CD4-positive, alpha-beta T cell (primary cell): Measurements from ENCODE around the gene TMEM203. TPM values are rescaled to one million over a fixed set of nuclear protein-coding genes. Genes with fewer than 3 reads are reported as not detected.

Experiments used
- ATAC-seq: fragments of 200-7000 bp; cut with Tn5 transposase; one replicate; pipeline ENCODE4 v1.10.0; 2022; ENCODE audit warnings: mild to moderate bottlenecking; ENCODE audit not compliant: poor library complexity
- CTCF ChIA-PET: fragments of 350-600 bp; sonication (Branson Sonifier 250); formaldehyde crosslinking; loops from one replicate; lab custom pipeline; 2021; ENCODE audit warnings: antibody characterized with exemption, inconsistent platforms; lab: Charles Lee
- POLR2A ChIA-PET: fragments of 350-600 bp; sonication (Branson Sonifier 250); formaldehyde crosslinking; loops from one replicate; lab custom pipeline; 2021; ENCODE audit warnings: antibody characterized with exemption, inconsistent platforms; lab: Charles Lee
- DNase-seq, 14 experiments: peaks; one replicate each; pipeline ENCODE4 v3.0.0-alpha.2; 2013 to 2020; ENCODE audit warnings: mixed read lengths in 2 of 14
- H3K27ac ChIP-seq, 2 donors: one replicate each; pipeline versions ENCODE4 v1.5.1 to v1.7.0; 2013; ENCODE audit warnings: low read length in 2 of 2, low read depth in 1 of 2, mild to moderate bottlenecking in 1 of 2
- H3K27me3 ChIP-seq, 2 experiments: 1 replicate in 1 of 2; 2 replicates in 1 of 2; pipeline versions ENCODE4 v1.6.1 to v1.7.0; 2013; ENCODE audit warnings: low read length in 2 of 2, control low read depth in 1 of 2, mild to moderate bottlenecking in 1 of 2, moderate library complexity in 1 of 2; ENCODE audit not compliant: insufficient read depth in 2 of 2, control insufficient read depth in 1 of 2
- H3K36me3 ChIP-seq: one replicate; pipeline ENCODE4 v1.6.1; 2013; ENCODE audit warnings: low read length, control low read depth; ENCODE audit not compliant: insufficient read depth
- H3K4me1 ChIP-seq: one replicate; pipeline ENCODE4 v1.6.1; 2013; ENCODE audit warnings: low read length, control low read depth; ENCODE audit not compliant: insufficient read depth
- H3K4me3 ChIP-seq: one replicate; pipeline ENCODE4 v1.5.1; 2013; ENCODE audit warnings: mild to moderate bottlenecking, low read length, moderate library complexity
- H3K9me3 ChIP-seq, 2 experiments: 1 replicate in 1 of 2; 2 replicates in 1 of 2; pipeline versions ENCODE4 v1.6.1 to v1.7.0; 2013; ENCODE audit warnings: low read length in 2 of 2, mild to moderate bottlenecking in 2 of 2, control low read depth in 1 of 2, moderate library complexity in 1 of 2; ENCODE audit not compliant: control insufficient read depth in 1 of 2, insufficient read depth in 1 of 2
- H3K27ac Mint-ChIP-seq: one replicate; pipeline ENCODE4 v1.8.0; 2020; ENCODE audit warnings: mixed read lengths
- H3K27me3 Mint-ChIP-seq: one replicate; pipeline ENCODE4 v1.8.0; 2021; ENCODE audit warnings: mixed read lengths
- H3K36me3 Mint-ChIP-seq: one replicate; pipeline ENCODE4 v1.8.0; 2021; ENCODE audit warnings: low read depth, mixed read lengths
- H3K4me1 Mint-ChIP-seq: one replicate; pipeline ENCODE4 v1.8.0; 2021; ENCODE audit warnings: low read depth, mixed read lengths
- H3K4me3 Mint-ChIP-seq: one replicate; pipeline ENCODE4 v1.8.0; 2020; ENCODE audit warnings: mild to moderate bottlenecking, mixed read lengths
- H3K9me3 Mint-ChIP-seq: one replicate; pipeline ENCODE4 v1.8.0; 2020; ENCODE audit warnings: mixed read lengths
- intact Hi-C, 2 experiments: fragments of 100-400 bp; cut with DNase I in 1 of 2; cut with micrococcal nuclease in 1 of 2; formaldehyde crosslinking; loops; one replicate each; pipeline versions ENCODE4 v1.15.1 to v1.9.0; 2023 to 2025; cut with DNase I, micrococcal nuclease
- total RNA-seq, 174 experiments: library from RNA in 2 of 174; stranded (reverse) in 2 of 174; gene quantifications; one replicate each; pipeline ENCODE4 v1.2.3 and lab custom pipeline; 2021 to 2026
- TF ChIP-seq, protein P1 (sequence below): fragments of 200-600 bp; IDR thresholded peaks from one replicate; pipeline ENCODE4 v1.8.0; 2022; ENCODE audit warnings: antibody characterized with exemption, mild to moderate bottlenecking

The TMEM203 gene
- total RNA-seq, 2 experiments from 2014 or later, result 18.2 to 18.7 TPM

DNA sequence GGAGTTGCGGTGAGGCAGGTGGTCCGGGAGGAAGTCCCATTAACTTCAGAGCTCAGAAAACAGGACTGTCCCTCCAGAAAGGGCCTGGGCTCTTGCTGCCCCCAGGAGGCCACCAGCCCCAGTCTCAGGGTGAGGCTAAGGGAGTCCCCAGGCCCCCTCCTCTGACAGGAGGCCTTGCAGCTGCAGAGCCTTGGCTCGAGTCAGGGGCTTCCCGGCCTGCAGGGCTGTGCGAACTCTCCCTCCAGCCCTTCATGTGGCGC, 42.4 kb upstream of the TMEM203 start:
- CTCF ChIA-PET, result no interaction called here
- no peaks in the 10 kb centered on the region for H3K9me3 ChIP-seq
- no peak for DNase-seq
- H3K27ac ChIP-seq, result no peak overlapping the region
- H3K36me3 ChIP-seq, result peaks cover 10% of the 10 kb centered on the region
- Mint-ChIP-seq H3K9me3 (no peaks in the 10 kb centered on the region), H3K4me3 (no peak overlapping the region), H3K27ac (no peak overlapping the region), H3K36me3 (peaks cover 9% of the 10 kb centered on the region), H3K4me1 (no peaks in the 10 kb centered on the region), H3K27me3 (no peaks in the 10 kb centered on the region)
- no peaks in the 10 kb centered on the region for H3K27me3 ChIP-seq
- POLR2A ChIA-PET, result no interaction called here
- intact Hi-C loops, result no loop called here
- TF ChIP-seq, protein P1, sequence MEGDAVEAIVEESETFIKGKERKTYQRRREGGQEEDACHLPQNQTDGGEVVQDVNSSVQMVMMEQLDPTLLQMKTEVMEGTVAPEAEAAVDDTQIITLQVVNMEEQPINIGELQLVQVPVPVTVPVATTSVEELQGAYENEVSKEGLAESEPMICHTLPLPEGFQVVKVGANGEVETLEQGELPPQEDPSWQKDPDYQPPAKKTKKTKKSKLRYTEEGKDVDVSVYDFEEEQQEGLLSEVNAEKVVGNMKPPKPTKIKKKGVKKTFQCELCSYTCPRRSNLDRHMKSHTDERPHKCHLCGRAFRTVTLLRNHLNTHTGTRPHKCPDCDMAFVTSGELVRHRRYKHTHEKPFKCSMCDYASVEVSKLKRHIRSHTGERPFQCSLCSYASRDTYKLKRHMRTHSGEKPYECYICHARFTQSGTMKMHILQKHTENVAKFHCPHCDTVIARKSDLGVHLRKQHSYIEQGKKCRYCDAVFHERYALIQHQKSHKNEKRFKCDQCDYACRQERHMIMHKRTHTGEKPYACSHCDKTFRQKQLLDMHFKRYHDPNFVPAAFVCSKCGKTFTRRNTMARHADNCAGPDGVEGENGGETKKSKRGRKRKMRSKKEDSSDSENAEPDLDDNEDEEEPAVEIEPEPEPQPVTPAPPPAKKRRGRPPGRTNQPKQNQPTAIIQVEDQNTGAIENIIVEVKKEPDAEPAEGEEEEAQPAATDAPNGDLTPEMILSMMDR, result no peak
- peaks cover 7% of the 10 kb centered on the region for H3K4me1 ChIP-seq
- no peak for ATAC-seq
- no peak overlapping the region for H3K4me3 ChIP-seq

DNA sequence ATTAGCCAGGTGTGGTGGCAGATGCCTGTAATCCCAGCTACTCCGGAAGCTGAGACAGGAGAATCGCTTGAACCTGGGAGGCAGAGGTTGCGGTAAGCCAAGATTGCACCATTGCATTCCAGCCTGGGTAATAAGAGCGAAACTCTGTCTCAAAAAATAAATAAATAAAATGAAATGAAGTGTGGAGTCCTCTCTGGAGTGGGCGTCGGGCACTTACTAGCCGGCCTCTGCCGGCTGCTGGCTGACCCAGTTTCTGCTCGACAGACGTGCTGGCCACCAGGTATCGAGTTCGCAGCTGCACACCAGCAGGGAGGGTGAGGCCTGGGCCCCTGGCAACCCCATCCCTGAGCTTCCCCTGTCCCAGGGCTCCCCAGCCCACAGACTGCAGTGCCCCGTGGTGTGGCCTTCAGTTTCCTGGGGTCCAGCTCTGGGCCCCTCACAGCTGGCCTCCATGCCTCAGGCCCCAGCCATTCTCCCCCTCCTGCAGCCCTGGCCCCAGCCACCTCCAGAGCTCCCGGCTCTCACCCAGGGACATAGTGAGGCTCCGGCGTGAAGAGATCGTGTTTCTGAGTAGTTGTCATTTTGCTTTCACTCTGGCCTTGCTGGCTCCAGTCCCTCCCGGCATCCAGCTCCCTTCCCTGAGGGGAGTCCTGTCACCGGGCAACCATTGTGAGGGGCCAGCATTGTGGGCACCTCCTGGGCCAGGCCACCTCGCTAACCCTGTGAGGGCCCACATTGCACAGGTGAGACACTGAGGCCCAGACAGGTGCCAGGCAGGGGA, 41.9 kb upstream of the TMEM203 start:
- no peaks in the 10 kb centered on the region for H3K9me3 Mint-ChIP-seq
- Histone ChIP-seq H3K27ac (no peak overlapping the region), H3K9me3 (no peaks in the 10 kb centered on the region), H3K27me3 (no peaks in the 10 kb centered on the region), H3K4me3 (no peak overlapping the region), H3K36me3 (peaks cover 15% of the 10 kb centered on the region), H3K4me1 (peaks cover 13% of the 10 kb centered on the region)
- DNase-seq (peak in 1 of 14 experiments; percentile 4), ATAC-seq (no peak)
- peaks cover 14% of the 10 kb centered on the region for H3K36me3 Mint-ChIP-seq
- H3K4me3 Mint-ChIP-seq, result peak overlapping the region; percentile 15
- ChIA-PET CTCF (no interaction called here), POLR2A (no interaction called here)
- intact Hi-C loops, result no loop called here
- H3K27me3 Mint-ChIP-seq, result no peaks in the 10 kb centered on the region
- peaks cover 5% of the 10 kb centered on the region for H3K4me1 Mint-ChIP-seq
- TF ChIP-seq, protein P1, result no peak
- H3K27ac Mint-ChIP-seq, result no peak overlapping the region

DNA sequence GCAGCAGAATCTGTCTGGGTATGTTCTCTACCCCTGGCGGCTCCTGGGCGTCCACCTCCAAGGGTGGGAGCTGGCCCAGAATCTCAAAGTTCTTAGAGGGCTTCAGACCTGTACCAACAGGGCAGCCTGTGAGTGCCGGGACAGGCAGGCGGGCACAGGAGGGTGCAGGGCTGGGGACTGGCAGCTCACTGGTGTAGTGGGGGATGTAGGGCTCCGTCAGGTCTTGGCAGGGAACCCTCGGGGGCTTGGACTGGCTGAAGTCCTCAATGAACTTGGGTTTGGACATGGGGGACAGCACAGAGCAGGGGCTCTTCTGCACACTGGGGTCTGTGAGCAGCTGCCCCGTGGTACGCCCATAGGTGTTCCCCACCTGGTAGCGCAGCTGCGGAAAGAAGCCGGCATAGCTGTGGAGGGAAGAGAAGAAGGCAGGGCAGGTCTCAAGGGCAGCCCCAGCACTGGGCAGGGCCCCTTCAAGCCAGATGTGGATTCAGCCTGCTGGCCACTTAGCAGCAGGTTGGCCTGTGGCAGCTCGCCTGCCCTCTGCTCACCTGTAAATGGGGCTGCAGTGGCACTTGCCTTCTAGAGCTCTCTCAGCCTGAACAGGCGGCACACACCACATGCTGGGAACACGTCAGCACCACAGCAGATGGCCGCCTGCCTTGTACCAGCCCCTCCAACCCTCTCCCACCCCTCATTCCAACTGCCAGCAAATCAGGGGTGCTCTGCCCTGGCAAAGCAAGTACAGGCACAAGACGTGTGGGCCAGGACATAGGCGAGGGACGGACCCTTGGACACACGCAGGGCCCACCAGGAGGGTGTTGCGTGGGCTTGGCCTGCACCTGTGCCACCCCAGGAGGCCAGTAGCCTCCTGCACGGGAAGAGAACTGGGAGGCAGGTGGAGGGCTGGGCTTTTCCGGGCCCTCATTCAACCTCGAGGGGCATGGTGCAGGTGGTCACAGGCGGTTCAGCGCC, 40.3 kb upstream of the TMEM203 start:
- TF ChIP-seq, protein P1, result no peak
- peak in 1 of 14 experiments; percentile 6 for DNase-seq
- H3K36me3 Mint-ChIP-seq, result peaks cover 22% of the 10 kb centered on the region
- intact Hi-C loops, result no loop called here
- no peak for ATAC-seq
- no peak overlapping the region for H3K27ac Mint-ChIP-seq
- peaks cover 12% of the 10 kb centered on the region for H3K4me1 Mint-ChIP-seq
- no peaks in the 10 kb centered on the region for H3K9me3 ChIP-seq
- peak overlapping the region; percentile 4 for H3K4me3 Mint-ChIP-seq
- H3K36me3 ChIP-seq, result peaks cover 21% of the 10 kb centered on the region
- H3K27ac ChIP-seq, result no peak overlapping the region
- ChIA-PET CTCF (interaction anchor here (1.8 kb wide), 1 partner anchor 9 kb away, joined by 4 read pairs; no protein-coding TSS in a partner anchor), POLR2A (no interaction called here)
- no peaks in the 10 kb centered on the region for H3K9me3 Mint-ChIP-seq
- H3K4me1 ChIP-seq, result peaks cover 21% of the 10 kb centered on the region
- H3K4me3 ChIP-seq, result no peak overlapping the region
- no peaks in the 10 kb centered on the region for H3K27me3 Mint-ChIP-seq
- H3K27me3 ChIP-seq, result no peaks in the 10 kb centered on the region
